HG02571 (cell line): Measurements from ENCODE around the gene CCDC57.

Experiments
- ATAC-seq: cut with Tn5 transposase; IDR thresholded peaks from one replicate; pipeline ENCODE4 v1.9.1; 2021; ENCODE audit warnings: mild to moderate bottlenecking, moderate library complexity; ENCODE audit not compliant: unreplicated experiment

The CCDC57 gene

GRCh38 chr17:82085031-82085861, 127.4 kb downstream of the CCDC57 start:
- no peak for ATAC-seq

- ATAC-seq, result no peak
These were observed 128.1 kb downstream of the CCDC57 start for GRCh38 chr17:82084373-82085030.

- no peak for ATAC-seq
These were observed 128.9 kb downstream of the CCDC57 start for GRCh38 chr17:82083533-82084359.

- ATAC-seq, result no peak
These were observed 129.6 kb downstream of the CCDC57 start for GRCh38 chr17:82083009-82083408.

GRCh38 chr17:82082456-82082855, 130.2 kb downstream of the CCDC57 start:
- ATAC-seq, result no peak

GRCh38 chr17:82081966-82082365, 130.7 kb downstream of the CCDC57 start:
- ATAC-seq, result no peak

GRCh38 chr17:82081546-82081945, 131.1 kb downstream of the CCDC57 start:
- no peak for ATAC-seq

GRCh38 chr17:82080789-82081464, 131.7 kb downstream of the CCDC57 start:
- ATAC-seq, result no peak

- ATAC-seq, result no peak
These were observed 132.4 kb downstream of the CCDC57 start for GRCh38 chr17:82080048-82080788.

GRCh38 chr17:82079001-82079677, 133.5 kb downstream of the CCDC57 start:
- no peak for ATAC-seq

- no peak for ATAC-seq
These were observed 134.2 kb downstream of the CCDC57 start for GRCh38 chr17:82078433-82078832.

GRCh38 chr17:82077617-82078358, 134.9 kb downstream of the CCDC57 start:
- no peak for ATAC-seq

GRCh38 chr17:82076785-82077591, 135.7 kb downstream of the CCDC57 start:
- ATAC-seq, result no peak

GRCh38 chr17:82076018-82076784, 136.4 kb downstream of the CCDC57 start:
- no peak for ATAC-seq

GRCh38 chr17:82073446-82073845, 139.2 kb downstream of the CCDC57 start:
- ATAC-seq, result no peak

GRCh38 chr17:82072827-82073226, 139.8 kb downstream of the CCDC57 start:
- no peak for ATAC-seq

GRCh38 chr17:82070611-82071010, 142.0 kb downstream of the CCDC57 start:
- ATAC-seq, result no peak
